GM12878 (cell line): ENCODE measurements around the gene SCAMP4. TPM values are rescaled to one million over a fixed set of nuclear protein-coding genes. Genes with fewer than 3 reads are reported as not detected.

ENCODE experiments used
- ATAC-seq: fragments of 200-7000 bp; cut with Tn5 transposase; 3 replicates; pipeline ENCODE4 v1.9.1; 2020; ENCODE audit warnings: mild to moderate bottlenecking, moderate library complexity
- BruUV-seq: library from RNA; stranded (reverse); fragments of 400-500 nt; replicated peaks from 2 replicates; lab custom pipeline; 2021; lab: Mats Ljungman, UMichigan
- CTCF ChIA-PET: fragments of 300-600 bp; sonication (Branson Sonifier 250); formaldehyde crosslinking; extraction: SDS; loops from one replicate; lab custom pipeline; 2021; ENCODE audit warnings: inconsistent platforms; lab: Yijun Ruan, JAX
- POLR2A ChIA-PET: fragments of 350-600 bp; formaldehyde crosslinking; extraction: SDS; loops from one replicate; lab custom pipeline; 2021; ENCODE audit warnings: inconsistent platforms; lab: Charles Lee
- RAD21 ChIA-PET: fragments of 300-600 bp; sonication (Branson Sonifier 250); formaldehyde crosslinking; loops from one replicate; lab custom pipeline; 2023; ENCODE audit warnings: antibody characterized with exemption; ENCODE audit not compliant: unreplicated experiment; lab: Charles Lee
- SMC1A ChIA-PET: fragments of 300-600 bp; sonication (Branson Sonifier 250); formaldehyde crosslinking; loops from one replicate; lab custom pipeline; 2023; ENCODE audit not compliant: unreplicated experiment, uncharacterized antibody; lab: Charles Lee
- DNase-seq: peaks from one replicate; pipeline ENCODE4 v3.0.0-alpha.2; 2011; ENCODE audit warnings: low read depth, low spot score
- FAIRE-seq: peaks from 3 replicates; lab custom pipeline; 2011; peaks lifted over from hg19 to GRCh38; lab: Jason Lieb, UNC
- H2AFZ ChIP-seq: 2 replicates; pipeline ENCODE4 v1.6.0; 2011; ENCODE audit warnings: low read depth, low read length, control low read depth; ENCODE audit not compliant: control insufficient read depth
- H3K27ac ChIP-seq: 2 replicates; pipeline ENCODE4 v1.5.1; 2011; ENCODE audit warnings: control low read depth; ENCODE audit not compliant: control insufficient read depth, insufficient read depth
- H3K27me3 ChIP-seq, 2 experiments: replicated peaks in 1 of 2; 2 replicates each; pipeline versions ENCODE4 v1.6.0 to v1.6.1; 2011; ENCODE audit warnings: low read length in 1 of 2; ENCODE audit not compliant: control insufficient read depth in 2 of 2, insufficient read depth in 2 of 2
- H3K36me3 ChIP-seq, 2 experiments: 2 replicates each; pipeline ENCODE4 v1.5.1; 2011; ENCODE audit warnings: low read length in 1 of 2; ENCODE audit not compliant: control insufficient read depth in 2 of 2, insufficient read depth in 2 of 2
- H3K4me1 ChIP-seq: 2 replicates; pipeline ENCODE4 v1.6.1; 2011; ENCODE audit warnings: mild to moderate bottlenecking, low read length, moderate library complexity, mixed read lengths; ENCODE audit not compliant: control insufficient read depth, insufficient read depth
- H3K4me2 ChIP-seq: 2 replicates; pipeline ENCODE4 v1.6.0; 2011; ENCODE audit warnings: control low read depth; ENCODE audit not compliant: control insufficient read depth, insufficient read depth
- H3K4me3 ChIP-seq: fragments of 200-600 bp; sonication (generic); 2 replicates; pipeline ENCODE4 v1.5.1; 2016
- H3K79me2 ChIP-seq: 2 replicates; pipeline ENCODE4 v1.6.0; 2011; ENCODE audit warnings: low read length; ENCODE audit not compliant: control insufficient read depth, insufficient read depth
- H3K9ac ChIP-seq: 2 replicates; pipeline ENCODE4 v1.8.0; 2011; ENCODE audit warnings: low read length, control low read depth, mixed read lengths; ENCODE audit not compliant: control insufficient read depth, insufficient read depth
- H3K9me3 ChIP-seq: replicated peaks from 3 replicates; pipeline ENCODE4 v1.5.1; 2011; ENCODE audit warnings: mild to moderate bottlenecking, low read length; ENCODE audit not compliant: control insufficient read depth, insufficient read depth
- H4K20me1 ChIP-seq: 2 replicates; pipeline ENCODE4 v1.6.0; 2011; ENCODE audit not compliant: control insufficient read depth, insufficient read depth
- CHD1 ChIP-seq: IDR thresholded peaks from 2 replicates; pipeline ENCODE4 v1.6.1; 2012; ENCODE audit warnings: low read depth, low read length, improper control_type of control experiment
- CREM ChIP-seq: IDR thresholded peaks from 2 replicates; pipeline ENCODE4 v1.6.1; 2014; ENCODE audit warnings: antibody characterized with exemption, low read depth
- GABPA ChIP-seq: IDR thresholded peaks from 2 replicates; pipeline ENCODE4 v1.6.1; 2014; ENCODE audit warnings: antibody characterized with exemption, low read depth, mild to moderate bottlenecking, inconsistent platforms
- JUNB ChIP-seq: IDR thresholded peaks from 2 replicates; pipeline ENCODE4 v1.6.1; 2016; ENCODE audit warnings: antibody characterized with exemption, mild to moderate bottlenecking
- LARP7 ChIP-seq: fragments of 450-650 bp; IDR thresholded peaks from 2 replicates; pipeline ENCODE4 v1.6.1; 2017; ENCODE audit warnings: mild to moderate bottlenecking
- MTA3 ChIP-seq: IDR thresholded peaks from 2 replicates; pipeline ENCODE4 v1.6.1; 2012; ENCODE audit warnings: low read length, inconsistent platforms, borderline replicate concordance
- NRF1 ChIP-seq: conservative IDR thresholded peaks from 2 replicates; pipeline ENCODE4 v1.6.1; 2011; ENCODE audit warnings: mild to moderate bottlenecking, low read depth, low read length, improper control_type of control experiment
- PML ChIP-seq: IDR thresholded peaks from 2 replicates; pipeline ENCODE4 v1.6.1; 2012; ENCODE audit warnings: low read length, inconsistent platforms
- RFX5 ChIP-seq: IDR thresholded peaks from 2 replicates; pipeline ENCODE4 v1.6.1; 2011; ENCODE audit warnings: low read depth, low read length, improper control_type of control experiment
- TBL1XR1 ChIP-seq: IDR thresholded peaks from 2 replicates; pipeline ENCODE4 v1.6.1; 2012; ENCODE audit warnings: low read depth, low read length, improper control_type of control experiment
- TCF3 ChIP-seq: IDR thresholded peaks from 2 replicates; pipeline ENCODE4 v1.6.1; 2012; ENCODE audit warnings: low read depth, mild to moderate bottlenecking, low read length, borderline replicate concordance; ENCODE audit not compliant: insufficient read depth
- WGBS: methylation state at CpG from one replicate; pipeline ENCODE4 v1.1.6; 2016; ENCODE audit warnings: low lambda C conversion rate; ENCODE audit not compliant: insufficient replicate concordance, insufficient coverage; ENCODE audit errors: missing lambda C conversion rate; 5-methylcytosine and 5-hydroxymethylcytosine counted together
- in situ Hi-C: fragments of 300-500 bp; cut with MboI; formaldehyde crosslinking; loops from 9 replicates; pipeline ENCODE4 v1.14.3; 2018; ENCODE audit warnings: mixed read lengths
- intact Hi-C: fragments of 100-400 bp; cut with micrococcal nuclease; formaldehyde crosslinking; loops from one replicate; pipeline ENCODE4 v1.14.2; 2022; ENCODE audit not compliant: unreplicated experiment
- polyA plus RNA-seq, 11 experiments: library from polyadenylated mRNA; depleted of rRNA in 4 of 11; unstranded in 6 of 11; stranded (reverse) in 5 of 11; fragments of >200 nt; fragmentation: Nextera tagmentation in 4 of 11; fragmentation: Illumina TruSeq in 1 of 11; extraction: Ambion mirVana in 4 of 11; extraction: Trizol in 1 of 11; gene quantifications; 1 replicate in 1 of 11; 2 replicates in 10 of 11; pipeline versions ENCODE4 v1.2.1 to v1.2.3, GENCODE V29; 2011 to 2016; ENCODE audit warnings: inconsistent platforms in 2 of 11, missing spikeins in 2 of 11, low read depth in 1 of 11
- total RNA-seq, 4 experiments: library from RNA; depleted of rRNA in 3 of 4; stranded (reverse); fragments of >200 nt in 3 of 4; fragmentation: Illumina TruSeq in 1 of 4; extraction: Trizol in 1 of 4; gene quantifications; 2 replicates each; pipeline versions ENCODE4 v1.2.1 to v1.2.3, GENCODE V29; 2013 to 2021
- TF ChIP-seq, protein P1 (sequence below): IDR thresholded peaks from 2 replicates; pipeline ENCODE4 v1.6.1; 2012; ENCODE audit warnings: low read depth, low read length, improper control_type of control experiment
- TF ChIP-seq, protein P2 (sequence below): fragments of 450-650 bp; IDR thresholded peaks from 2 replicates; pipeline ENCODE4 v1.6.1; 2017; ENCODE audit warnings: borderline replicate concordance

The SCAMP4 gene
- total and polyA plus RNA-seq, 10 of the 15 experiments (the other 5 are each of a cell fraction or from before 2014, with no cell fraction given), result 0.63 to 34.7 (median 12.8) TPM

GRCh38 chr19:1936430-1936829 lies 31.2 kb downstream of the SCAMP4 start:
- no peak overlapping the region for H3K4me3 ChIP-seq
- peaks cover 8% of the 10 kb centered on the region for H3K79me2 ChIP-seq
- WGBS, result 97% methylated on average over 3 of the region's 3 CpGs
- RAD21 ChIA-PET, result interaction anchor here (1.1 kb wide), 1 partner anchor 72 kb away, joined by 4 read pairs; no protein-coding TSS in a partner anchor
- H4K20me1 ChIP-seq, result no peaks in the 10 kb centered on the region
- TF ChIP-seq, protein P1, sequence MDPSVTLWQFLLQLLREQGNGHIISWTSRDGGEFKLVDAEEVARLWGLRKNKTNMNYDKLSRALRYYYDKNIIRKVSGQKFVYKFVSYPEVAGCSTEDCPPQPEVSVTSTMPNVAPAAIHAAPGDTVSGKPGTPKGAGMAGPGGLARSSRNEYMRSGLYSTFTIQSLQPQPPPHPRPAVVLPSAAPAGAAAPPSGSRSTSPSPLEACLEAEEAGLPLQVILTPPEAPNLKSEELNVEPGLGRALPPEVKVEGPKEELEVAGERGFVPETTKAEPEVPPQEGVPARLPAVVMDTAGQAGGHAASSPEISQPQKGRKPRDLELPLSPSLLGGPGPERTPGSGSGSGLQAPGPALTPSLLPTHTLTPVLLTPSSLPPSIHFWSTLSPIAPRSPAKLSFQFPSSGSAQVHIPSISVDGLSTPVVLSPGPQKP, result no peak
- SMC1A ChIA-PET, result interaction anchor here (0.7 kb wide), 2 partner anchors 27 to 215 kb away, joined by 3 read pairs; partner anchors contain the start of gene AP3D1
- no peak overlapping the region for H3K27ac ChIP-seq
- no peaks in the 10 kb centered on the region for H3K27me3 ChIP-seq
- FAIRE-seq (no peak), DNase-seq (no peak), ATAC-seq (no peak)
- POLR2A ChIA-PET, result interaction anchor here (0.6 to 0.7 kb wide), 2 partner anchors 27 to 40 kb away, joined by 4 to 7 read pairs; no protein-coding TSS in a partner anchor
- no peak overlapping the region for H3K4me2 ChIP-seq
- peaks cover 11% of the 10 kb centered on the region for H3K4me1 ChIP-seq
- in situ Hi-C loops, result no loop called here
- no TSS peak for BruUV-seq
- H3K9ac ChIP-seq, result no peak overlapping the region
- no peak overlapping the region for H2AFZ ChIP-seq
- peaks cover 3% of the 10 kb centered on the region; the same call in 1 of the 3 replicates for H3K9me3 ChIP-seq
- intact Hi-C loops, result no loop called here
- H3K36me3 ChIP-seq, result no peaks in the 10 kb centered on the region
- CTCF ChIA-PET, result interaction anchor here (0.6 to 1.4 kb wide), 3 partner anchors 39 to 658 kb away, joined by 3 read pairs; no protein-coding TSS in a partner anchor

DNA sequence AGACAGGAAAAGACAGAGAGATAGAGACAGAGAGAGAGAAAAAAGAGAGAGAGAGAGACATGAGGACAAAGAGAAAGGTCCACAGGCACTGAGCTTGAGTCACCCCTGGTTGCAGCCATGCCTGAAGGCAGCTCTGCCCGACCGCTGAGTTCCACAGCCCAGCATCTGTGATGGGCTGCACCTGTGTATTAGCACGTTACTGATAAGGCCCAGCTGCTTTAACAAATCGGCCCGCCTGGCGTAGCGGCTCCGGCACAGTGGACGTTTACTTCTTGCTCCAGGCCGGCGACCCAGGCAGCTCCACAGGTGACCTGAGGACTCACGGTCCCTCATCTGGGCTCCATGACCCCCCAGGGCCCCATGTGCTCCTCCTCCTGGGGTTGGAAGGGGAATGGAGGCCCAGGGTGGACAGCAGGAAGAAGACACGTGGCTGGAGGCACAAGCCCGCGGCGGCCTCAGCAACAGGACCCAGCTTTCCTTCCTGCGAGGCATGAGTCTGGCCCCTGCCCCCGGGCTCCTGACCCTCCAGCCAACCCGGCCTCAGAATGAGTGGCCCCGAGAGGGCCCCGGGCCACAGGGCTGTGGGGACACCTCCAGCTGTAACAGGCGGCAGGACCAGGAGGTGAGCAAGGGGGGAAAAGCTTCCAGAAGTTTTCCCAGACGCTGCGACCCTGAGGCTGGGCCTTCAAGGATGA lies 31.9 kb downstream of the SCAMP4 start:
- Histone ChIP-seq H3K4me1 (peaks cover 11% of the 10 kb centered on the region), H3K36me3 (no peaks in the 10 kb centered on the region), H3K9me3 (no peaks in the 10 kb centered on the region; the same call in 2 of the 3 replicates), H3K9ac (no peak overlapping the region), H2AFZ (no peak overlapping the region), H3K4me3 (no peak overlapping the region), H3K27me3 (no peaks in the 10 kb centered on the region), H4K20me1 (no peaks in the 10 kb centered on the region), H3K27ac (no peak overlapping the region), H3K4me2 (no peak overlapping the region), H3K79me2 (peaks cover 14% of the 10 kb centered on the region)
- SMC1A ChIA-PET, result interaction anchor here (0.7 kb wide), 1 partner anchor 214 kb away, joined by 3 read pairs; the partner anchor contains the start of gene AP3D1
- FAIRE-seq, result no peak
- POLR2A ChIA-PET, result no interaction called here
- in situ Hi-C loops, result no loop called here
- no peak for DNase-seq
- BruUV-seq, result no TSS peak
- WGBS, result 86% methylated on average over 24 of the region's 24 CpGs
- no peak for ATAC-seq
- CTCF ChIA-PET, result interaction anchor here (0.6 to 1.4 kb wide), 2 partner anchors 10 to 40 kb away, joined by 3 read pairs; no protein-coding TSS in a partner anchor
- RAD21 ChIA-PET, result no interaction called here
- intact Hi-C loops, result no loop called here
- TF ChIP-seq TCF3 (no peak), RFX5 (no peak), CHD1 (no peak), NRF1 (no peak), GABPA (no peak), TBL1XR1 (no peak), CREM (no peak), LARP7 (no peak), JUNB (no peak), MTA3 (no peak), PML (no peak)
- TF ChIP-seq, protein P2, sequence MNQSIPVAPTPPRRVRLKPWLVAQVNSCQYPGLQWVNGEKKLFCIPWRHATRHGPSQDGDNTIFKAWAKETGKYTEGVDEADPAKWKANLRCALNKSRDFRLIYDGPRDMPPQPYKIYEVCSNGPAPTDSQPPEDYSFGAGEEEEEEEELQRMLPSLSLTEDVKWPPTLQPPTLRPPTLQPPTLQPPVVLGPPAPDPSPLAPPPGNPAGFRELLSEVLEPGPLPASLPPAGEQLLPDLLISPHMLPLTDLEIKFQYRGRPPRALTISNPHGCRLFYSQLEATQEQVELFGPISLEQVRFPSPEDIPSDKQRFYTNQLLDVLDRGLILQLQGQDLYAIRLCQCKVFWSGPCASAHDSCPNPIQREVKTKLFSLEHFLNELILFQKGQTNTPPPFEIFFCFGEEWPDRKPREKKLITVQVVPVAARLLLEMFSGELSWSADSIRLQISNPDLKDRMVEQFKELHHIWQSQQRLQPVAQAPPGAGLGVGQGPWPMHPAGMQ, result no peak
- TF ChIP-seq, protein P1, result no peak
